DLD1 (cell line): ENCODE results near the gene UBTFL1.
"Not testable (repeated sequence)": the region's sequence is repeated elsewhere in the genome, so short reads cannot be mapped to it uniquely, and the experiment has no call there.

Experiments
- in situ Hi-C: cut with HindIII; loops from 2 replicates; pipeline ENCODE4 v1.10.0; 2017; ENCODE audit warnings: low sequenced_read_pairs

Gene UBTFL1, protein sequence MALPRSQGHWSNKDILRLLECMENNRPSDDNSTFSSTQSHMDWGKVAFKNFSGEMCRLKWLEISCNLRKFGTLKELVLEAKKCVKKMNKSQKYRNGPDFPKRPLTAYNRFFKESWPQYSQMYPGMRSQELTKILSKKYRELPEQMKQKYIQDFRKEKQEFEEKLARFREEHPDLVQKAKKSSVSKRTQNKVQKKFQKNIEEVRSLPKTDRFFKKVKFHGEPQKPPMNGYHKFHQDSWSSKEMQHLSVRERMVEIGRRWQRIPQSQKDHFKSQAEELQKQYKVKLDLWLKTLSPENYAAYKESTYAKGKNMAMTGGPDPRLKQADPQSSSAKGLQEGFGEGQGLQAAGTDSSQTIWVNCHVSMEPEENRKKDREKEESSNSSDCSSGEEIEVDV

DNA sequence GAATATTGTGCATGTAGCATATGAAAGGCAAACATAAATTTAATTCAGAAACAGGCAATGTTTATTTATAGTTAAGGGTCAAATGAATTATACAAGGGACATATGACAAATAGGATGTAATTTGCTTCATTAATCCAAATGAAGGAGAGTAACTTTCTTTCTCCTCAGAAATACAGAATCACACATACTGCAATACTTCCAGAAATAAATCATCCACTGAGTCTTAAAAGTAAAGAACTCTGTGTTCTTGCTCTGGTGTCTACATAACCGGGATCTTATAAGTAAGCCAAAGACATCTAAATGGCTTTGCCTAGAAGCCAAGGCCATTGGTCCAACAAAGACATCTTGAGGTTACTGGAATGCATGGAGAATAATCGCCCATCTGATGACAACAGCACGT is at the start of gene UBTFL1:
TSS of gene UBTFL1 (plus strand) at position 301 of the 400 bp plus-strand sequence. CDS start at position 301, 0 bp downstream.
- in situ Hi-C loops, result not testable (repeated sequence)

DNA sequence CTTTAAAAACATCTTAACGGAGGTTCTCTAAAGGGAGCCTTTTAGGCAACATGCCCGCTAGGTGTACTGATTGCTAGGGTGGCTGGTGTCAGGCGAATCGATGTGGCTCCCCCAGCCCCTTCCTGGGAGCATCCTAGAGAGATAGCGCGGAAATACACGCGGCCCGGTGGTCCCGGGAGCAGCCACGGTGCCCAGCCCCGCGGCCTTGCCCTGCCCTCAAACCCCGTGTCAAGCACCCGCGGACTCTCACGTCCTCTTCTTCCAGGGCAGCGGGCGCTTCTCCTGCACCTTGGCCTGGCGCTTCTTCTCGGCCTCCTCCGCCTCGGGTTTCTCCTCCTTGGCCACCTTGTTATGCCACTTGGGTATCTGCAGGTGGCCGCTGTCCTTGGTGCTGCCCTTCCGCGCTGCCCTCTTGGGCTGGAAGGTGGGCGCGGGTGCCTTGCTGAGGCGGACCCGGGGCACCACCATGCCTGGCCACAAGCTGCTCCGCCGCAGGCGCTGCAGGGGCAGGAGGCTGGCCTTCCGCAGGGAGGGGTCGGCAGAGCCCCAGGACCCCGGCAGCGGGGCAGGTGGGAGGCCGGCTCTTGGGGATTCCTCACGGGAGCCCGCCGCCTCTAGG is 34.0 kb upstream of the UBTFL1 start:
- in situ Hi-C loops, result not testable (repeated sequence)

DNA sequence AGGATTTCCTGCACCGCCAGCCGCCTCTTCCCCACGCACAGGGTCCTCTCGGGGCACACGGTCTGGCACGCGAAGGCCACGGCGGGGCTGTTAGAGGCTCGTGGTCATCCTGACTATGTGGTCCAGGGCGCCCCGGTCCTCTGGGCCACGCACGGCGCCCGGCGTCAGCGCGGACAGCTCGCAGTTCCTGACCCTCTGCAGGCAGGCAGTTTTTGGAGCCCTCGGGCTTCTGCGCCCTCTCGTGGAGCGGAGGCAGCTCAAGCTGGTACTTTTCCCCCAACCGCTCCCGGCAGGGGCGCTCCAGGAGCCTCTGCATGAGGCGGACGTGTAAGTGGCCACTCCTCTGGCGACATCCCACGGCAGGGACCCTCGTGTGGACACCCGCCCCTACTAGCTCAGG is 33.4 kb upstream of the UBTFL1 start:
- in situ Hi-C loops, result not testable (repeated sequence)

DNA sequence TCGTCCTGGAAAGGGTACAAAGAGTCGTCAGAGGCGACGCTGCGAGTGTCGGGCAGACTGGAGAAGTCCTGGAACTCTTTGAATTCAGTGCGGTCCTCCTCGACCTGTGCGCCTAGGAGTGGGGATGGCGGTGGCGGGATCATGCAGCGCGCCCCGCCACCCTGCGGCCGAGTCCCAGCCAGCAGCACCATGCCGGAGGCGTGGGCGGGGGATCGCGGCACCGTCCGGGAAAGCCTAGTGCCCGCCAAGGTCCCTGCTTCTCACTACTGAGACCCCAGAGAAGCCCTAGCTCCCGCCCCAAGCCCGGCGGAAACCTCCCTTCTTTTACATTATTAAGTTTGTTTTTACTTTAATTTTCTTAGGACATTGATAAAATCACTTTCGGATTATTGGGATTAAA is 32.2 kb upstream of the UBTFL1 start:
- in situ Hi-C loops, result not testable (repeated sequence)

DNA sequence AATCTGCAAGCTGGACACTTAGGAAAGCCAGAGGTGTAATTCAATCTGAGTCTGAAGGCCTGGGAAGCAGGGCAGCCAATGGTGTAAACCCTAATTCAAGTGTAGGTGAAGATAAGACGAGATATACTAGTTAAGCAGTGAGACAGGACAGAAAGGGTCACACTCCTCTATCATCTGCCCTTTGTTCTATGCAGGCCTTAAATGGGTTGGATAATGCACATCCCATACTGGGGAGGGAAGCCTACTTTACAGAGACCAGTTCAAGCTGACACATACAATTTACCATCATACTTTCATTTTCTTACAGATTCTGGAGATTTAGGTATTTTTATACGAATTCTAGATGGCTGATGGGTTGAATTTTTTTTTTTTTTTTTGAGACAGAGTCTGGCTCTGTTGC is 3.0 kb downstream of the UBTFL1 start:
- in situ Hi-C loops, result not testable (repeated sequence)

DNA sequence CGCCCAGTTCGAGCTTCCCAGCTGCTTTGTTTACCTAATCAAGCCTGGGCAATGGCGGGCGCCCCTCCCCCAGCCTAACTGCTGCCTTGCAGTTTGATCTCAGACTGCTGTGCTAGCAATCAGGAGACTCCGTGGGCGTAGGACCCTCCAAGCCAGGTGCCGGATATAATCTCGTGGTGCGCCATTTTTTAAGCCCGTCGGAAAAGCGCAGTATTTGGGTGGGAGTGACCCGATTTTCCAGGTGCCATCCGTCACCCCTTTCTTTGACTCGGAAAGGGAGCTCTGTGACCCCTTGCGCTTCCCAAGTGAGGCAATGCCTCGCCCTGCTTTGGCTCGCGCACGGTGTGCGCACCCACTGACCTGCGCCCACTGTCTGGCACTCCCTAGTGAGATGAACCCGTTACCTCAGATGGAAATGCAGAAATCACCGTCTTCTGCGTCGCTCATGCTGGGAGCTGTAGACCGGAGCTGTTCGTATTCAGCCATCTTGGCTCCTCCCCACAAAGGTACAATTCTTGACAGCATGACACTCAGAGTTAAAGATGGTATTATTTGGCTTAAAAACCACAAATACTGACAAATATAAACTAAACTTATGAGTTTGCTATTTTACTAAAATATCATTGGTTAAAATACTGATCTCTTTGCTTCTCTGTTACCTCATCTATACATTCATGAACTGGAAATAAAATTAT is 9.6 kb downstream of the UBTFL1 start:
- in situ Hi-C loops, result not testable (repeated sequence)

DNA sequence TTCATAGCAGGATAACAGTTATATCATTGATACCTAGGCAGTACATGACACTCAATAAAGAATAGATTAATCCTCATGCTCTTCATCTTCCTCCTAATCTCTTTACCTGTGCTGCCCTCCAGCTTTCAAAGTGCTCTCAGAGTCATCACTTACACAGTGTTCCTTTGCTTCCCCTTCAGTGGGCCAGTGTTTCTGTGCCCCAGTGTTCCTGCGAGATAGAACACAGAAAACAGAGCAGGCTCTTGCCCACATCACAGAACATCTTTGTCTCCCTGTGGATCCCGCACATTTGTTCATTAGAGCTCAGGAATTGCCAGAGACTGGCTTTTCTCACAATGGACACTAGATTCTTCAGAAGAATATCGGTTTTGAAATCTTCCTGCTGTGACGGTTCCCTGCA is 12.5 kb downstream of the UBTFL1 start:
- in situ Hi-C loops, result not testable (repeated sequence)

DNA sequence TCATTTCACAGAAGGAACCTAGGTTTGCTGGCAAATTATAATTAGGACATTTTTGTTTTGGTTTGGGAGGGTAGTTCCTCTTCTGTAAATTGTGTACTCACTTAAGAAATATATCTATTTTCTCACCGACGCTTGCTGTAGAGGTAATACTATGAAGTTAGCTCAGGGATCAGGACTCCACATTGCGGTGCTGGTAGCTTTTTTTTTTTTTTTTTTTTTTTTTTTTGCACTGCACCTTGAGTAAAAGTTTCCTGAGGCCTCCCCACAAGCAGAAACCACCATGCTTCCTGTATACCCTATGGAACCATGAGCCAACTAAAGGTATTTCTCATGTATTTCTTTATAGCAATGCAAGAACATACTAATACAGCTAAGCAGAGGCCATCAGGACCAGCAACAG is 14.7 kb downstream of the UBTFL1 start:
- in situ Hi-C loops, result no loop called here

DNA sequence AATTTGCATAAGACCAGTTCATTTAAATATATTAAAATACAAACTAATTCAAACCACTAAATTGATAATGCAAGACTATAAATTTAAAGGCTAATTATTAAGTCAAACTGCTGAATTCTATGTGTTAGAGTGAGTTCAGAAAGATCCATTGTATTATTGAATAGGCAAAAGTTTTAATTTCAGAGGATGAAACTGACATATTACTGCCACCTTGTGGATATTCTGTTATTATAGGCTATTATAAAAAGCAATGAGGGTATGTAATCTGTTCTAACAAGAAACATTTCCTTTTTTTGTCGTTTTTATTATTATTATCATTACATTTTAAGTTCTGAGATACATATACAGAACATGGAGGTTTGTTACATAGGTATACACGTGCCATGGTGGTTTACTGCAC is 27.8 kb downstream of the UBTFL1 start:
- in situ Hi-C loops, result no loop called here

DNA sequence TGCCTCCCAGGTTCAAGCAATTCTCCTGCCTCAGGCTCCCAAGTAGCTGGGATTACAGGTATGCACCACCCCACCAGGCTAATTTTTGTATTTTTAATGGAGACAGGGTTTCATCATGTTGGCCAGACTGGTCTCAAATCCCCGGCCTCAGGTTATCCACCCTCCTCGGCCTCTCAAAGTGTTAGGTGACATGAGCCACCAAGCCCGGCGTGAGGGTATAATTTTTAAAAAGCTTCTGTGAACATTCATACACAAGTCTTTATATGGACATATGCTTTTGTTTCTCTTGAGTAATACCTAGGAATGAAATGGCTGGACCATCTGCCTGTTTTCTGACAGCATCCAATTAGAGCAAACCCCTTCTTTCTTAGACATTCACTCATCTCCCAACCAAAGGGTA is 34.4 kb downstream of the UBTFL1 start:
- in situ Hi-C loops, result no loop called here

DNA sequence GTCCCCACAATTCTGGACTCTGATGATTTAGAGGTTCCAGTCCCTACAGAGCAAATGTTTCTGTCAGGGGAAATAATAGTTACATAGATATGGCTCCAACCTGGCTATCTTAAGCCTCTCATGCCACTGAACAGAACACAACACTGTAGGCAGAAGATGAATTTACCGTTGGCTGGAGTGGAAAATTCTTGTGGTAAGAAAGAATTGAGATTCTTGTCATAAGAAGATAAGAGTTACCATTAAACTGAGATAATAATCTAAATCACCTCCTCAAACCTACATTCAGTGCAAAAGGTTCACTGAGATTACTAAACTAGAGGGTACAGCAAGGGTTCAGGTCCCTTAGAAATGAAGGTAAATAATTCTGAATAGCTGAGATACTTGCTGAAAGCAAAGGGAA is 38.6 kb downstream of the UBTFL1 start:
- in situ Hi-C loops, result no loop called here

DNA sequence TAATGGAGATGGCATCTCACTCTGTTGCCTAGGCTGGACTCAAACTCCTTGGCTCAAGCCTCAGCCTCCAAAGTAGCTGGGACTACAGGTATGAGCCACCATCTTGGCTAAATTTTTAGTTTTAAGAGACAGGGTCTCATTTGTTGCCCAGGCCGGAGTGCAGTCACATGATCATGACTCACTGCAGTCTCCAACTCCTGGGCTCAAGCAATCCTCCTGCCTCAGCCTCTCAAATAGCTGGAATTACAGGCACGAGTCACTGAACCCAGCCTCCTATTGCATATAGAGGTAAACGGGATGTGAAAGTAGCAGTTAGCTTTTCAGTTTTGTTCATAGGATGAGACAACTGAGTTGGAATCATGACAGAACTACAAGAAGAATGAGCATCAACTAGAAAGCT is 39.2 kb downstream of the UBTFL1 start:
- in situ Hi-C loops, result no loop called here

DNA sequence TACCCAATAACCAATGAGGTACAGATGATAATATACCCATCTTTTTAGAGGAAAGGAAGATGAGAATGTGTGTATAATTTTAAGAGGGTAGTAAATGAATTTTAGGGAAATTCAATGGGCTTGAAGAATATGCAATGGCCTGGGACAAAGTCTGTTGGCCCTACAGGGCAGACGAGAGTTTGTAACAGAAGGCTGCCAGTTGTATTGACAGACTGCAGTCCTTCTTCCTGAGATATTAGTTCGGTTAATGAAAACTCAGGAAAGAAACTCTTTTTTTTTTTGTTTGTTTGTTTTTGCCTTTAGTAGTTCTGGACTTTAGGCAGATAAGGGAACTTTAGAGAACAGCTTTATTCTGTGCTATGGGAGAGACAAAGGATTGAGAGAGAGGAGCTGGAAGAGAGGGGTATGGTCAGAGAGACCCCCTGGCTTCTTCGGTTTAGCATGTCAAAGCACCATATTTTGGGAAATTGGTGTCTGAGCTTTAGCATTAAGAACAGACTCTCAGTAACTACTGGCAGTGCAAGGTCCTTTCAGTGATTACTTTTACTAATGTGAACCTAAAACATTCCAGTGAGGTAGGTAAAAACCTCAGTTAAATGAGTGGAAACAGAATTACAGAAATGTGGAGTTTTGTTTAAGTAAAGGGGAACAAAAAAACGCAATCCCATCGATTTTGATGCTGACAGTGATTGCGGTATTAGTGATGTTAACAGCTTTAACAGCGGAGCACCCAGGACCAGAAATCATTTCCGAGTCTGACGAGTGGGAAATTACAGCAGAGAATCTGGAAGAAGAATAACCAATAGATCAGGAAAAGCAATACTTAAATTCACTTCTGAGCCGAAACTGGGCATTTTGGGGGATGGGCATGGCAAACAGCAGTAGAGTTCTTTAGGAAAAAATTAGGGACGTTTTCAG is 48.1 kb downstream of the UBTFL1 start:
- in situ Hi-C loops, result no loop called here

DNA sequence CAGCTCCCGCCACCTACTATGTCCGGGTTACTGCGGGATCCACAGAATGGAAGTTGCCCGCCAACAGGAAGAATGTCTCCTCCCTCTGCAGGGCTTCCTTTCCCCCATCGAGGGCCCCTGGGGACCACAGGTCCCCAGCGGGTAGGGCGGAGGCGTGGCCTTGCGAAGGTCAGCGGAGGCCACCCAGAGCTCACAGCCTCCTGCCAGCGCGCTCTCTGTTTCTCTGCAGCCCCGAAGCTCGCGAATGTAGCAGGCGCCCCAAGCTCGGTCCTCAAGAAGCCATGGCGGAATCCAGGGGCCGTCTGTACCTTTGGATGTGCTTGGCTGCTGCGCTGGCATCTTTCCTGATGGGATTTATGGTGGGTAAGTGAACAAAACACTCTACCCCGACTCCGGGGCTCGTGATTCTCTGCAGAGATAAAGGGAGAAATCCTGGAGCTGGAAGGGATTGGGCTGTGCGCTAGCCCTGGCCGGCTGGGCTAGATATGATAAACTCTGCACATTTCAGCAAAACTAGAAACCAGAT is 48.8 kb downstream of the UBTFL1 start, which contains the start of gene NAALAD2:
TSS of gene NAALAD2 (plus strand) at position 186 of the 526 bp plus-strand sequence. CDS start at position 282, 96 bp downstream.
- in situ Hi-C loops, result no loop called here

DNA sequence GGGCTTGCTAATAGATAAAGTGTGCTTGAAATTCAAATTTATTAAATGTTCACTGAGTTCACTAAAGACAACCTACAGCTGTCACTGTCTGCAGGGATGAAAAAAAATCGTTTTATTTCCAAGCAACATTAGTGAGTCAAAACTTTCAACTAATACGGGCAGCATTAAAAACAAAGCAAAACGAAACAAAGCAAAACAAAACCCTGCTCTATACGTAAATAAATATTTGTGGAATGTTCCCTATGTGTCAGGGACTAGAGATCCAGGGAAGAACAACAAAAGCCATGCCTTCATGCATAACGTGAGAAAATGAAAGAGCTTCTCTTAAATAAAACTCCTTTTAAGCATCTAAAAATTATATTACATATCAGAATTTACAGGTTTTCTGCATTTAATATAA is 49.3 kb downstream of the UBTFL1 start:
- in situ Hi-C loops, result no loop called here
